SJCRH30 (cell line): ENCODE data around the gene CFAP65. TPM values are rescaled to one million over a fixed set of nuclear protein-coding genes. Genes with fewer than 3 reads are reported as not detected.

Experiments
- DNase-seq, 2 experiments: peaks; one replicate each; pipeline ENCODE4 v3.0.0-alpha.2; 2015 to 2020
- H3K27ac ChIP-seq: fragments of 250-450 bp; sonication (Bioruptor Pico); 2 replicates; pipeline ENCODE4 v1.5.1; 2020; ENCODE audit warnings: mild to moderate bottlenecking, moderate library complexity
- H3K27me3 ChIP-seq: fragments of 250-450 bp; sonication (Bioruptor Pico); 2 replicates; pipeline ENCODE4 v1.5.1; 2020; ENCODE audit warnings: mild to moderate bottlenecking, moderate library complexity
- H3K36me3 ChIP-seq: fragments of 250-450 bp; sonication (Bioruptor Pico); 2 replicates; pipeline ENCODE4 v1.5.1; 2020; ENCODE audit warnings: mild to moderate bottlenecking, moderate library complexity
- H3K4me1 ChIP-seq: fragments of 250-450 bp; sonication (Bioruptor Pico); 2 replicates; pipeline ENCODE4 v1.5.1; 2020; ENCODE audit warnings: mild to moderate bottlenecking, moderate library complexity
- H3K4me3 ChIP-seq: fragments of 250-450 bp; sonication (Bioruptor Pico); 2 replicates; pipeline ENCODE4 v1.5.1; 2020; ENCODE audit warnings: mild to moderate bottlenecking, moderate library complexity
- H3K9me3 ChIP-seq: fragments of 250-450 bp; sonication (Bioruptor Pico); replicated peaks from 2 replicates; pipeline ENCODE4 v1.5.1; 2020; ENCODE audit warnings: mild to moderate bottlenecking, moderate library complexity
- total RNA-seq: library from RNA; depleted of rRNA; stranded (reverse); fragments of >200 nt; shearing (Covaris generic); gene quantifications from 2 replicates; pipeline ENCODE4 v1.2.3, GENCODE V29; 2014

Gene CFAP65
- total RNA-seq, 1 experiment from 2014 or later = not detected

- Histone ChIP-seq H3K36me3 (no peaks in the 10 kb centered on the region), H3K4me1 (no peaks in the 10 kb centered on the region), H3K27ac (no peak overlapping the region), H3K9me3 (no peaks in the 10 kb centered on the region), H3K27me3 (peaks cover 12% of the 10 kb centered on the region), H3K4me3 (no peak overlapping the region)
- peak; percentile 67 to 85 for DNase-seq
Observed at GRCh38 chr2:219029829-219030165, 11.5 kb downstream of the CFAP65 start.

GRCh38 chr2:219028996-219029828 lies 12.1 kb downstream of the CFAP65 start:
- Histone ChIP-seq H3K27ac (no peak overlapping the region), H3K9me3 (no peaks in the 10 kb centered on the region), H3K4me3 (no peak overlapping the region), H3K27me3 (peaks cover 12% of the 10 kb centered on the region), H3K36me3 (no peaks in the 10 kb centered on the region), H3K4me1 (no peaks in the 10 kb centered on the region)
- no peak for DNase-seq

- Histone ChIP-seq H3K4me1 (no peaks in the 10 kb centered on the region), H3K27me3 (peaks cover 12% of the 10 kb centered on the region), H3K9me3 (no peaks in the 10 kb centered on the region), H3K27ac (no peak overlapping the region), H3K4me3 (no peak overlapping the region), H3K36me3 (no peaks in the 10 kb centered on the region)
- DNase-seq = no peak
Observed at GRCh38 chr2:219028141-219028540, 13.2 kb downstream of the CFAP65 start.

GRCh38 chr2:219027511-219028055 lies 13.7 kb downstream of the CFAP65 start:
- Histone ChIP-seq H3K4me3 (no peak overlapping the region), H3K36me3 (no peaks in the 10 kb centered on the region), H3K27ac (no peak overlapping the region), H3K27me3 (peaks cover 12% of the 10 kb centered on the region), H3K9me3 (no peaks in the 10 kb centered on the region), H3K4me1 (no peaks in the 10 kb centered on the region)
- no peak for DNase-seq

- no peaks in the 10 kb centered on the region for H3K9me3 ChIP-seq
Observed at GRCh38 chr2:219026946-219027345, 14.4 kb downstream of the CFAP65 start.

GRCh38 chr2:219025637-219026585 lies 15.4 kb downstream of the CFAP65 start:
- Histone ChIP-seq H3K36me3 (no peaks in the 10 kb centered on the region), H3K4me1 (no peaks in the 10 kb centered on the region), H3K9me3 (no peaks in the 10 kb centered on the region), H3K27ac (no peak overlapping the region), H3K27me3 (peaks cover 9% of the 10 kb centered on the region), H3K4me3 (no peak overlapping the region)
- no peak for DNase-seq

More at GRCh38 chr2:219026946-219027345, 14.4 kb downstream of the CFAP65 start:
- H3K27me3 ChIP-seq = peaks cover 12% of the 10 kb centered on the region
- H3K4me1 ChIP-seq = no peaks in the 10 kb centered on the region
- no peak overlapping the region for H3K4me3 ChIP-seq
- no peaks in the 10 kb centered on the region for H3K36me3 ChIP-seq
- DNase-seq = no peak
- H3K27ac ChIP-seq = no peak overlapping the region

- no peak for DNase-seq
- Histone ChIP-seq H3K27ac (no peak overlapping the region), H3K4me1 (no peaks in the 10 kb centered on the region), H3K9me3 (no peaks in the 10 kb centered on the region), H3K4me3 (no peak overlapping the region), H3K36me3 (no peaks in the 10 kb centered on the region), H3K27me3 (peaks cover 5% of the 10 kb centered on the region; the same call in 1 of the 2 replicates)
Observed at GRCh38 chr2:219024059-219024458, 17.3 kb downstream of the CFAP65 start.

- Histone ChIP-seq H3K36me3 (no peaks in the 10 kb centered on the region), H3K27me3 (peaks cover 5% of the 10 kb centered on the region; the same call in 1 of the 2 replicates), H3K4me3 (no peak overlapping the region), H3K4me1 (no peaks in the 10 kb centered on the region), H3K27ac (no peak overlapping the region), H3K9me3 (no peaks in the 10 kb centered on the region)
- DNase-seq = no peak
Observed at GRCh38 chr2:219023045-219023605, 18.2 kb downstream of the CFAP65 start.

- Histone ChIP-seq H3K9me3 (no peaks in the 10 kb centered on the region), H3K27ac (no peak overlapping the region), H3K4me1 (no peaks in the 10 kb centered on the region), H3K4me3 (no peak overlapping the region), H3K36me3 (no peaks in the 10 kb centered on the region), H3K27me3 (peaks cover 5% of the 10 kb centered on the region; the same call in 1 of the 2 replicates)
- DNase-seq = no peak
Observed at GRCh38 chr2:219022616-219023015, 18.7 kb downstream of the CFAP65 start.

- Histone ChIP-seq H3K9me3 (no peaks in the 10 kb centered on the region), H3K36me3 (no peaks in the 10 kb centered on the region), H3K27ac (no peak overlapping the region), H3K27me3 (peaks cover 5% of the 10 kb centered on the region; the same call in 1 of the 2 replicates), H3K4me1 (no peaks in the 10 kb centered on the region), H3K4me3 (no peak overlapping the region)
- no peak for DNase-seq
Observed at GRCh38 chr2:219022041-219022440, 19.3 kb downstream of the CFAP65 start.

- H3K36me3 ChIP-seq = no peaks in the 10 kb centered on the region
- H3K27ac ChIP-seq = no peak overlapping the region
- no peak overlapping the region for H3K4me3 ChIP-seq
- H3K4me1 ChIP-seq = no peaks in the 10 kb centered on the region
- peaks cover 3% of the 10 kb centered on the region; the same call in 1 of the 2 replicates for H3K27me3 ChIP-seq
- DNase-seq = no peak
- no peaks in the 10 kb centered on the region for H3K9me3 ChIP-seq
Observed at GRCh38 chr2:219021591-219021990, 19.7 kb downstream of the CFAP65 start.

GRCh38 chr2:219020604-219021365 lies 20.5 kb downstream of the CFAP65 start:
- Histone ChIP-seq H3K4me3 (no peak overlapping the region), H3K4me1 (no peaks in the 10 kb centered on the region), H3K9me3 (no peaks in the 10 kb centered on the region), H3K27ac (no peak overlapping the region), H3K36me3 (no peaks in the 10 kb centered on the region), H3K27me3 (no peaks in the 10 kb centered on the region; the same call in 1 of the 2 replicates)
- no peak for DNase-seq

GRCh38 chr2:219019436-219019835 lies 21.9 kb downstream of the CFAP65 start:
- no peaks in the 10 kb centered on the region for H3K4me1 ChIP-seq
- no peaks in the 10 kb centered on the region; the same call in 1 of the 2 replicates for H3K27me3 ChIP-seq
- no peaks in the 10 kb centered on the region for H3K9me3 ChIP-seq
- DNase-seq = no peak
- H3K4me3 ChIP-seq = no peak overlapping the region
- H3K36me3 ChIP-seq = no peaks in the 10 kb centered on the region
- no peak overlapping the region for H3K27ac ChIP-seq

- Histone ChIP-seq H3K4me1 (no peaks in the 10 kb centered on the region), H3K27ac (no peak overlapping the region), H3K9me3 (no peaks in the 10 kb centered on the region), H3K36me3 (no peaks in the 10 kb centered on the region), H3K27me3 (no peaks in the 10 kb centered on the region; the same call in 1 of the 2 replicates), H3K4me3 (no peak overlapping the region)
- no peak for DNase-seq
Observed at GRCh38 chr2:219018726-219019125, 22.6 kb downstream of the CFAP65 start.
